GM12891 (cell line): ENCODE data around the gene OR2C1.

ENCODE experiments used
- POLR2A ChIP-seq: IDR thresholded peaks from 2 replicates; pipeline ENCODE4 v1.6.1; 2011; ENCODE audit warnings: low read depth, low read length, control low read depth
- POU2F2 ChIP-seq: IDR thresholded peaks from 2 replicates; pipeline ENCODE4 v1.6.1; 2011; ENCODE audit warnings: low read depth, mild to moderate bottlenecking, control low read depth, low read length, moderate library complexity
- TAF1 ChIP-seq: IDR thresholded peaks from 2 replicates; pipeline ENCODE4 v1.6.1; 2011; ENCODE audit warnings: low read depth, low read length, control low read depth

- TF ChIP-seq TAF1, result no peak
- no peak for TF ChIP-seq POLR2A
- no peak for TF ChIP-seq POU2F2
Measured at GRCh38 chr16:3388325-3388724, 32.6 kb downstream of the OR2C1 start.
